H1 (cell line): ENCODE data around the gene PGAP3. TPM values are rescaled to one million over a fixed set of nuclear protein-coding genes. Genes with fewer than 3 reads are reported as not detected.
A peak's percentile ranks its signal among the peaks of the same experiment; 100 is the strongest.

ENCODE experiments used
- BRCA1 ChIP-seq: IDR thresholded peaks from 2 replicates; pipeline ENCODE4 v1.6.1; 2012; ENCODE audit warnings: low read depth, low read length, improper control_type of control experiment
- CHD2 ChIP-seq: IDR thresholded peaks from 2 replicates; pipeline ENCODE4 v1.6.1; 2012; ENCODE audit warnings: low read length, improper control_type of control experiment
- CTBP2 ChIP-seq: IDR thresholded peaks from 2 replicates; pipeline ENCODE4 v1.7.0; 2011; ENCODE audit warnings: borderline replicate concordance, mild to moderate bottlenecking, moderate library complexity, mixed read lengths, low read length; ENCODE audit not compliant: insufficient read depth, insufficient read length
- EP300 ChIP-seq, 2 experiments: IDR thresholded peaks; 1 replicate in 1 of 2; 2 replicates in 1 of 2; pipeline ENCODE4 v1.6.1; 2011 to 2012; ENCODE audit warnings: low read depth in 2 of 2, low read length in 2 of 2, mild to moderate bottlenecking in 2 of 2, borderline replicate concordance in 1 of 2, inconsistent platforms in 1 of 2, moderate library complexity in 1 of 2
- GTF2F1 ChIP-seq: IDR thresholded peaks from 2 replicates; pipeline ENCODE4 v1.6.1; 2012; ENCODE audit warnings: low read depth, low read length, improper control_type of control experiment, borderline replicate concordance
- JUN ChIP-seq: IDR thresholded peaks from 2 replicates; pipeline ENCODE4 v1.6.1; 2011; ENCODE audit warnings: low read depth, mild to moderate bottlenecking, improper control_type of control experiment, low read length
- JUND ChIP-seq: IDR thresholded peaks from 2 replicates; pipeline ENCODE4 v1.6.1; 2011; ENCODE audit warnings: mild to moderate bottlenecking, improper control_type of control experiment, low read length
- KDM4A ChIP-seq: IDR thresholded peaks from one replicate; pipeline ENCODE4 v1.7.1; 2012; ENCODE audit warnings: low read depth, mild to moderate bottlenecking, moderate library complexity, low read length, inconsistent platforms; ENCODE audit not compliant: severe bottlenecking
- MAFK ChIP-seq: IDR thresholded peaks from 2 replicates; pipeline ENCODE4 v1.6.1; 2012; ENCODE audit warnings: low read depth, mild to moderate bottlenecking, improper control_type of control experiment, low read length
- NANOG ChIP-seq: IDR thresholded peaks from 2 replicates; pipeline ENCODE4 v1.6.1; 2011; ENCODE audit warnings: low read length, low read depth, mild to moderate bottlenecking, inconsistent platforms; ENCODE audit not compliant: insufficient read depth, poor library complexity, severe bottlenecking
- SP2 ChIP-seq: IDR thresholded peaks from 2 replicates; pipeline ENCODE4 v1.6.1; 2012; ENCODE audit warnings: mild to moderate bottlenecking, low read length, inconsistent platforms
- SP4 ChIP-seq: IDR thresholded peaks from 2 replicates; pipeline ENCODE4 v1.6.1; 2012; ENCODE audit warnings: low read length, inconsistent platforms
- polyA plus RNA-seq, 7 experiments: library from polyadenylated mRNA; depleted of rRNA in 3 of 7; stranded (reverse) in 5 of 7; unstranded in 2 of 7; fragments of >200 nt in 5 of 7; fragments of 200-250 nt in 2 of 7; gene quantifications; 1 replicate in 5 of 7; 2 replicates in 1 of 7; 4 replicates in 1 of 7; pipeline versions ENCODE4 v1.2.1 to v1.2.3, GENCODE V29; 2011 to 2013; ENCODE audit warnings: missing spikeins in 2 of 7, mixed read lengths in 2 of 7
- total RNA-seq: library from RNA; stranded (reverse); fragmentation: NEBNext Ultra II Directional; extraction: Animal tissue kit (Norgen Biotek cat#: 25700); gene quantifications from 2 replicates; pipeline ENCODE4 v1.2.1, GENCODE V29; 2021
- TF ChIP-seq, protein P1 (sequence below): IDR thresholded peaks from 2 replicates; pipeline ENCODE4 v1.6.1; 2012; ENCODE audit warnings: inconsistent platforms
- TF ChIP-seq, protein P2 (sequence below): IDR thresholded peaks from 2 replicates; pipeline ENCODE4 v1.6.1; 2011; ENCODE audit warnings: low read length, improper control_type of control experiment
- TF ChIP-seq, protein P3 (sequence below), 3 experiments: IDR thresholded peaks; 1 replicate in 2 of 3; 2 replicates in 1 of 3; pipeline versions ENCODE4 v1.5.1 to v1.6.1; 2011; ENCODE audit warnings: low read length in 3 of 3, mild to moderate bottlenecking in 3 of 3, inconsistent platforms in 2 of 3, low read depth in 1 of 3, moderate library complexity in 1 of 3; ENCODE audit not compliant: insufficient read depth in 1 of 3; ENCODE audit errors: control extremely low read depth in 1 of 3
- TF ChIP-seq, protein P4 (sequence below): IDR thresholded peaks from 2 replicates; pipeline ENCODE4 v1.6.1; 2012; ENCODE audit warnings: low read length, inconsistent platforms

The PGAP3 gene
- total and polyA plus RNA-seq, 2 of the 8 experiments (the other 6 are each of a cell fraction or from before 2014, with no cell fraction given): 21.0 to 30.7 TPM

DNA sequence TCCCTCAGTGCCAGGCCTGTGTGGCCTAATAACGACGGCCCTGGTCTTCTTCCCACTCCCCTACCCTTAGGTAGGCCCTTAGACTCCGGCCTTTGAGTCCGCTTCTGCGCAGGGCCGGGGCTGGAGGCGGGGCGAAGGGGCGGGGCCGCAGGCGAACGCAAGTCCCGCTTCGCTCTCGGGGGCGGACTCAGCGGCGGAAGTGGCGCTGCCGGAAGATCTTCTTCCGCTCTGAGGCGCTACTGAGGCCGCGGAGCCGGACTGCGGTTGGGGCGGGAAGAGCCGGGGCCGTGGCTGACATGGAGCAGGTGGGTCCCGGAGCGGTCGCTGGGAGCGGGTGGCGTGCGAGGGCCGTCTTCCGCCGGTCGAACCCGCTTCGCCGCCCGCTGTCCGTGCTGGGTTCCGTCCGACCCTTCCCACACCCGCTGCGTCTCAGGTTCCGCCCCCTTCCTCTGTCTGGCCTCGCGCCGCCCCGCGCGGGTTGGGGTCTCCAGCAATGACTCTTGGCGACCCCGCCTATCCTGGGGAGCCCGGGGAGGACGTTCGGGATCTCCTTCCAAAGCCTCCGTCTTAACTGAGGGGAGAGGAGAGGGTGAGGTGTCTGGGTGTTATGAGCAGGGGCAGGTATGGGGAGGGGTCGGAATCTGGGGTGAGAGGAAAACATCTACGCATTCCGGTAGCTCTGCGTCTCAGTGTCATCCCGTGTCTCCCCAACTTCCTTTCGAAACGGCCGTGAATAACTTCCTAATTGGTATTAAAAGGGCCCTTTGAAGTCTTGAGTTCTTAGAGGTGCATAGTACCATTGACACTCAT lies 50.7 kb downstream of the PGAP3 start, which contains the start of gene STARD3 (continued):
- TF ChIP-seq MAFK (no peak), GTF2F1 (no peak), KDM4A (peak; percentile 85), BRCA1 (no peak), CHD2 (no peak), EP300 (IDR thresholded peaks at IDR 0.05; ENCODE audit: borderline replicate concordance in 1 of 2, low read depth in 2 of 2, low read length in 2 of 2) (0 out of 3 replicates have a peak, but pooled peaks of 1 of the 2 experiments have one; percentile 22), CTBP2 (no peak), NANOG (no peak), JUN (no peak), SP2 (no peak), JUND (no peak), SP4 (no peak)
- TF ChIP-seq, protein P1, sequence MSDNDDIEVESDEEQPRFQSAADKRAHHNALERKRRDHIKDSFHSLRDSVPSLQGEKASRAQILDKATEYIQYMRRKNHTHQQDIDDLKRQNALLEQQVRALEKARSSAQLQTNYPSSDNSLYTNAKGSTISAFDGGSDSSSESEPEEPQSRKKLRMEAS: peak; percentile 77
- TF ChIP-seq, protein P2, sequence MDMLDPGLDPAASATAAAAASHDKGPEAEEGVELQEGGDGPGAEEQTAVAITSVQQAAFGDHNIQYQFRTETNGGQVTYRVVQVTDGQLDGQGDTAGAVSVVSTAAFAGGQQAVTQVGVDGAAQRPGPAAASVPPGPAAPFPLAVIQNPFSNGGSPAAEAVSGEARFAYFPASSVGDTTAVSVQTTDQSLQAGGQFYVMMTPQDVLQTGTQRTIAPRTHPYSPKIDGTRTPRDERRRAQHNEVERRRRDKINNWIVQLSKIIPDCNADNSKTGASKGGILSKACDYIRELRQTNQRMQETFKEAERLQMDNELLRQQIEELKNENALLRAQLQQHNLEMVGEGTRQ: no peak
- TF ChIP-seq, protein P3, sequence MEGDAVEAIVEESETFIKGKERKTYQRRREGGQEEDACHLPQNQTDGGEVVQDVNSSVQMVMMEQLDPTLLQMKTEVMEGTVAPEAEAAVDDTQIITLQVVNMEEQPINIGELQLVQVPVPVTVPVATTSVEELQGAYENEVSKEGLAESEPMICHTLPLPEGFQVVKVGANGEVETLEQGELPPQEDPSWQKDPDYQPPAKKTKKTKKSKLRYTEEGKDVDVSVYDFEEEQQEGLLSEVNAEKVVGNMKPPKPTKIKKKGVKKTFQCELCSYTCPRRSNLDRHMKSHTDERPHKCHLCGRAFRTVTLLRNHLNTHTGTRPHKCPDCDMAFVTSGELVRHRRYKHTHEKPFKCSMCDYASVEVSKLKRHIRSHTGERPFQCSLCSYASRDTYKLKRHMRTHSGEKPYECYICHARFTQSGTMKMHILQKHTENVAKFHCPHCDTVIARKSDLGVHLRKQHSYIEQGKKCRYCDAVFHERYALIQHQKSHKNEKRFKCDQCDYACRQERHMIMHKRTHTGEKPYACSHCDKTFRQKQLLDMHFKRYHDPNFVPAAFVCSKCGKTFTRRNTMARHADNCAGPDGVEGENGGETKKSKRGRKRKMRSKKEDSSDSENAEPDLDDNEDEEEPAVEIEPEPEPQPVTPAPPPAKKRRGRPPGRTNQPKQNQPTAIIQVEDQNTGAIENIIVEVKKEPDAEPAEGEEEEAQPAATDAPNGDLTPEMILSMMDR (IDR thresholded peaks at IDR 0.05; ENCODE audit: control extremely low read depth in 1 of 3, insufficient read depth in 1 of 3, low read depth in 1 of 3, low read length in 3 of 3): peak in 2 of 3 experiments; percentile 18 to 32; a peak in 3 of 4 replicates
- TF ChIP-seq, protein P4, sequence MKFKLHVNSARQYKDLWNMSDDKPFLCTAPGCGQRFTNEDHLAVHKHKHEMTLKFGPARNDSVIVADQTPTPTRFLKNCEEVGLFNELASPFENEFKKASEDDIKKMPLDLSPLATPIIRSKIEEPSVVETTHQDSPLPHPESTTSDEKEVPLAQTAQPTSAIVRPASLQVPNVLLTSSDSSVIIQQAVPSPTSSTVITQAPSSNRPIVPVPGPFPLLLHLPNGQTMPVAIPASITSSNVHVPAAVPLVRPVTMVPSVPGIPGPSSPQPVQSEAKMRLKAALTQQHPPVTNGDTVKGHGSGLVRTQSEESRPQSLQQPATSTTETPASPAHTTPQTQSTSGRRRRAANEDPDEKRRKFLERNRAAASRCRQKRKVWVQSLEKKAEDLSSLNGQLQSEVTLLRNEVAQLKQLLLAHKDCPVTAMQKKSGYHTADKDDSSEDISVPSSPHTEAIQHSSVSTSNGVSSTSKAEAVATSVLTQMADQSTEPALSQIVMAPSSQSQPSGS: no peak
- TF ChIP-seq, all 59 proteins: peak for 19
